Measurements from ENCODE around the gene TMCC3.
A peak's percentile ranks its signal among the peaks of the same experiment; 100 is the strongest.

Gene TMCC3

GRCh38 chr12:94673496-94673895 is 23.1 kb upstream of the TMCC3 start:
- no peak for DNase-seq

- DNase-seq = no peak
Measured at GRCh38 chr12:94671917-94672316, 21.6 kb upstream of the TMCC3 start.

- no peak for DNase-seq
Measured at GRCh38 chr12:94670898-94671297, 20.5 kb upstream of the TMCC3 start.

GRCh38 chr12:94670075-94670474 is 19.7 kb upstream of the TMCC3 start:
- no peak for DNase-seq

DNA sequence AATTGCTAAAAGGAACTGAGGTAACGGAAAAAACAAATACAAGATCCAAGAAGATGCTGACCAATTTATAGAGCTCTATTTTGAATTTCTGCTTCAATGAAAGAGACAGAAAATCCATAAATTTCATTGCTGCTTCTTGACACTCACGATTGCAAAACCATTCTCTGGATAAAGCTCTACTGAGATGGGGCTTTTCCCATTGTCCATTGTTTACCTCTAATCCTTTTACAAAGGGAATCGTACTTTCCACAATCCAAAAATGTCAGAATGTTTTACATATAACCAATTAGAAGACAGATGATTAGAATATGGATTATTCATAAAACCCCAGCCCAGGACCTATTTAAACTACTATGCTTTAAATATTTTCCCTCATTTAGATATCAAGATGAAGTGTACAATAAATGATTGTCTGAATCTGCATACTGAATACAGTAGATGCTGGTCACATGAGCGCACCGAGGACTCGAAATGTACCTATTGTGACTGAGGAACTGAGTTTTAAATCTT is 16.7 kb upstream of the TMCC3 start:
- DNase-seq = no peak

DNA sequence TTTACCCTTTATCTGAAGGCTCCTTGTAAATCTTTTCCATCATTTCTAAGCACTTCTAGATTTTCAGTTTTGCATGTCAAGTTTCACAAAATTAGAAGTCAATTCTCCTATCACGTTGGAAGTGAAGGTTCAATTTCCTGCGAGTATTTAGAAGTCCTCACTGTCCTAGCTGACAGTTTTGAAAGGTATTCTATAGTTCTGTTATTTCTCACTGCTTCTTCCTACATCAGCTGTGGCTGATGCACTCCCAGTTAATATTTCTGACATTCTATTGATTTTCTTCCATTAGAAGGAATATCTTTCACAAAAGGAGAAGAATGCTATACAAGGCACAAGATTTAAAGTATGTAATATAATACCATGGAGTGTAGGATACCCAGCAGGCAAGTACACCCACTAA is 15.8 kb upstream of the TMCC3 start:
- no peak for DNase-seq

DNA sequence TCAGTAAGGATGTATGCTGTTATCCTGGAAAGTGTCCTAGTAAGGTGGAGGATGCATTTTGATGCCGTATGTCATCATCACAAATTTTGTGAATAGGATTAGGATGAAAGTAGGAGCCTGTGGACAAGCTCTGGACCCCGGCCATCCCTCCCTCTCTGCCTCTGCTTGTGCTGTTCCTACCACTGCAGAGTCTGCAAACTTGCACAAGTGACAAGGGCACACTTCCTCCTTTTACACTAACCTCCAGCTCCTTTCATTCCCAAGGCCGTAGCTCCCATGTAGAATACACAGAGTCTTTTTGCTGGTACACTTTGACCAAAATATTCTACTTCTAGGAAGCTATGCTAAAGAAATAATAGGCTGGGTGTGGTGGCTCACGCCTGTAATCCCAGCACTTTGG is 13.3 kb upstream of the TMCC3 start:
- DNase-seq = no peak

DNA sequence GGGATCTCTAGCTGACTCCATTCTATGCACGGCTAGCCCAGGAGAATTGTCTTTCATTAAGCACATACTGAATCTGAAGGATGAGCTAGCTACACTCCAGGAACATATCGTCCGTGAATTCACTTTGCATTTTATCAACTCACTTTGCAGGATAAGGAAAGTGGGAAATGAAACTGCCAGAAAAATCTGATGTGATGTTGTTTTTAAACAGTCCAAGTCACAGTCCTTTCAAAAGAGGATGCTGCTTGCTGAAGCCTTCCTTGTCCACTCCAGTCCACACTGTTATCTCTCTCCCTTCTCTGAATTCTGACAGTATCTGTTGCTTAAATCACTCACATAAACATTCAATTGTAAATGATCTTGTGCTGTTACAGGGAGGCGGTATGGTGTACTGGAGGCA is 12.7 kb upstream of the TMCC3 start:
- no peak for DNase-seq

- no peak for DNase-seq
Measured at GRCh38 chr12:94660436-94660835, 10.1 kb upstream of the TMCC3 start.

- no peak for DNase-seq
Measured at GRCh38 chr12:94659346-94659930, 9.1 kb upstream of the TMCC3 start.

- DNase-seq = no peak
Measured at GRCh38 chr12:94658931-94659330, 8.6 kb upstream of the TMCC3 start.

GRCh38 chr12:94656556-94656955 is 6.2 kb upstream of the TMCC3 start:
- no peak for DNase-seq

GRCh38 chr12:94649349-94650142 is 811 bp downstream of the TMCC3 start:
- peak; percentile 46 for DNase-seq

- DNase-seq = no peak
Measured at GRCh38 chr12:94648578-94648977, 1.8 kb downstream of the TMCC3 start.

- DNase-seq = no peak
Measured at GRCh38 chr12:94644141-94644979, 6.0 kb downstream of the TMCC3 start.

DNA sequence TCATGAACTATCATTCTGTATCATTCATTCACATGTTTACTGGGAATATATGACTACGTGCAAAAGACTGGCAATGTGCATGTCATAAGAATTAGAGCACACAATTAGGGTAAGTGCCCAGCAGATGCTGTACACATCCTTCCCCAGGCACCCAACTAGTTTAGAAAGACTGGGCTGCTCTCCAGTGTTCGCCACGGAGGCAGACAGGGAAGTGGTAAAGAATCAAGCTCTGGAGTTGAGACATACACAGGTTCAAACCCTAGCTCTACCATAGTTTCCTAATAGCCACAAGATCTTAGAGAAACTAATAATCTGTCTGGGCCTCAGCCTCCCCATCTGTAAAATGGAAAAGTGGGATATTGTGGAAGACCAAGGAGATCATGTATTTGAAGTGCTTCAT is 6.8 kb downstream of the TMCC3 start:
- DNase-seq = no peak

DNA sequence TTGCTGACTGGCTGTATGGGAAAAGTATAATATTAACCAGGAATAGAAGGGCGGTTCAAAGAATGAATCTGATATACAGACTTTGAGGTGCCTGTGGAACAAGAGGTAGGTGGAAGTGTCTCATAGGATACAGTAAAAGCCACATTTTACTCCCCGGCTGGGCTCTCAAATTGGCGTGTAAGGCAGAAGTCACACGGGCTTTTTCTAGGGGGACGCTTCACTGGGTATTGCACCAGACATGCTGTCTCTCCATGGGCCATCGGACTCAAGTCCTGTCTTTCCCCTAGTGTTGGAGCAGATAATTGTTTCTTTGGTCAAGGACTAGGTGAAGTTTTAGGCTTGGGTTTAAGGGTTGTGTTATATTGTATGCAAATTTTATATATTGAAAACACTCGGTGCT is 9.1 kb downstream of the TMCC3 start:
- no peak for DNase-seq

GRCh38 chr12:94640134-94640928 is 10.0 kb downstream of the TMCC3 start:
- DNase-seq = no peak

DNA sequence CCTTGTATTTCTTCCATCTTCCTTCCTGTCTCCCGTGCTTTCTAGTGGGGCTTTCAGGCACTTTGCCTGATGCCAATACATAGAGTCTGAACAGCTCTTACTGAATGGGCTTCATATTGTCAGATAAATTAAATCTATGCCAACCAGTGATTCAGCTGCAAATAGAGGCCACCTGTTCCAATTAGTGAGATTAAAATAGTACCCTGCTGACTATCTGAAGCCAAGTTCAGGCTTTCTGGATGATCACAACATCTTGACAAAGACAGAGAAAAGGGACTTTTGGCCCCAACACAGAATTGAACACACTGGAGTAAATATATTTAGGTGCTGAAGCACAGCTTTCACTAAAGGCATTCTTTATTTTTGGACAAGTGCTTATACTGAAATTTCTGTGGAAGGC is 11.8 kb downstream of the TMCC3 start:
- no peak for DNase-seq

DNA sequence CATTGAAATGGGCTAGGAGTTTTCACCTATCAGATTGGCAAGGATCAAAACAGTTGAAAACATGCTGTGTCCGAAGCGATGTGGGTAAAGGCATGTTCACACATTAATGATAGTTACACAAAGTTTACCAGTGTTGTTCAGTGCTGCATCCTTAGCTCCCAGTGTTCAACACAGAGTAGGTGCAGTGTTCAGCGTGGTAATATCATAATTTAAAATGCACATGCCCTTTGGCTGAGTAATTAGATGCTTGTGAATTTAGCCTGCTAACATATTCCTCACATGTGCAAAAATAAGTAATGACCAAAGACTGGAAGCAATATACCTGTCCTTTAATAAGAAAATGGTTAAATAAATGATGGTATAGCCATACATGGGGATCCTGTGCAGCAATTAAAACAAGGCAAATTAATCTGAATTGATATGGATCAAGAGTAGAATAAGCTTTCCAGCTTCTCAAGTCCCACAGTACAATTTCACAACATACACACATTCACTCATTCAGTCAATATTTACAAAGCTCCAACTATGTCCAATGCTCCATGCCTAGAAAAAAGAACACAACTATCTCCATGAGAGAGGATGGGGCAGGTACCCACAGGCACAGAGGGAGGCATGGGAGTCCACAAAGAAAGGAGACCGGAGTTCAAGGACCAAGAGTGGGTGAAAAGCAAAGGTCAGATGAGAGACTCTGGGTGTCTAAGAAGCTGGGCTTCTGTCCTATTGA is 12.8 kb downstream of the TMCC3 start:
- no peak for DNase-seq

DNA sequence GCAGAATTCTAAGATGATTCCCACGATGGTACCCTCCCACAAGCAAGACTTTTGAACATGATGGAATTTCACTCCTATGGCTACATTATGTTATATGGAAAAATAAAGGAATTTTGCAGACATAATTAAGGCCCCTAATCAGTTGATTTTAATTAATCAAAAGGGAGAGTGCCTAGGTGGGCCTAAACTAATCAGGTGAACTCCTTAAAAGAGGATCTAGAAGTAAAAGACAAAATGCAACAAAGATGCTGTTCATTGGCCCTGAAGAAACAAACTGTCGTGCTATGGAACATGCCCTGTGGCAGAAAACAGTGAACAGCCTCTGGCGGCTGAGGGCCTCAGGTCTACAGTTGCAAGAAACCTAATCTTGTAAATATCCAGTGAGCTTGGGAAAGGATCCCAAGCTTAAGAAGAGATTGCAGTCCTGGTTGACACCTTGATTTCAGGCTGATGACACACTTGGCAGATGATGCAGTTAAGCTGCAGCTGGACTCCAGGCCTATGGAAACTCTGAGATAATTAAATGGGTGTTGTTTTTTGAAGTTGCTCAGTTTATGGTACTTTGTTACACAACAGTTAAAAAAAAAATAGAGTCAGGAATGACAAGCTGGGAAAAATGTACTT is 13.8 kb downstream of the TMCC3 start:
- no peak for DNase-seq

- no peak for DNase-seq
Measured at GRCh38 chr12:94634717-94635116, 15.6 kb downstream of the TMCC3 start.
